Caco-2 (cell line): ENCODE data around the gene FASTK. TPM values are rescaled to one million over a fixed set of nuclear protein-coding genes. Genes with fewer than 3 reads are reported as not detected.

Experiments
- BruUV-seq: library from RNA; stranded (reverse); fragments of 400-500 nt; replicated peaks from 2 replicates; lab custom pipeline; 2021; lab: Mats Ljungman, UMichigan
- CTCF ChIA-PET: fragments of 300-600 bp; sonication (Branson Sonifier 250); formaldehyde crosslinking; loops from one replicate; lab custom pipeline; 2022; ENCODE audit warnings: antibody characterized with exemption; lab: Charles Lee
- POLR2A ChIA-PET: fragments of 300-600 bp; sonication (Branson Sonifier 250); formaldehyde crosslinking; loops from one replicate; lab custom pipeline; 2022; ENCODE audit warnings: antibody characterized with exemption; lab: Charles Lee
- DNase-seq, 2 experiments: peaks; one replicate each; pipeline versions ENCODE4 v3.0.0 to v3.0.0-alpha.2; 2020 to 2022
- H3K27me3 ChIP-seq: replicated peaks from 2 replicates; pipeline ENCODE4 v1.6.0; 2011; ENCODE audit warnings: low read length; ENCODE audit not compliant: control insufficient read depth, insufficient read depth
- H3K36me3 ChIP-seq: 2 replicates; pipeline ENCODE4 v1.5.1; 2011; ENCODE audit warnings: low read length; ENCODE audit not compliant: control insufficient read depth, insufficient read depth
- H3K4me1 ChIP-seq: fragments of 250-450 bp; sonication (Bioruptor Pico); 2 replicates; pipeline ENCODE4 v1.5.1; 2020; ENCODE audit warnings: mild to moderate bottlenecking
- H3K4me3 ChIP-seq: 2 replicates; pipeline ENCODE4 v1.5.1; 2011; ENCODE audit warnings: low read depth, mild to moderate bottlenecking, control low read depth, low read length
- H3K9me3 ChIP-seq: fragments of 250-450 bp; sonication (Bioruptor Pico); 2 replicates; pipeline ENCODE4 v1.5.1; 2020; ENCODE audit warnings: mild to moderate bottlenecking, moderate library complexity
- H3K27ac Mint-ChIP-seq: one replicate; pipeline ENCODE4 v1.8.0; 2022; ENCODE audit warnings: mixed read lengths; ENCODE audit not compliant: unreplicated experiment
- H3K27me3 Mint-ChIP-seq: one replicate; pipeline ENCODE4 v1.8.0; 2022; ENCODE audit warnings: mixed read lengths; ENCODE audit not compliant: insufficient read depth, unreplicated experiment
- H3K36me3 Mint-ChIP-seq: one replicate; pipeline ENCODE4 v1.8.0; 2022; ENCODE audit warnings: mild to moderate bottlenecking, mixed read lengths; ENCODE audit not compliant: insufficient read depth, unreplicated experiment
- H3K4me1 Mint-ChIP-seq: one replicate; pipeline ENCODE4 v1.8.0; 2022; ENCODE audit warnings: low read depth, mixed read lengths; ENCODE audit not compliant: unreplicated experiment
- H3K4me3 Mint-ChIP-seq: one replicate; pipeline ENCODE4 v1.8.0; 2022; ENCODE audit warnings: mild to moderate bottlenecking, moderate library complexity, mixed read lengths; ENCODE audit not compliant: unreplicated experiment
- H3K9me3 Mint-ChIP-seq: one replicate; pipeline ENCODE4 v1.8.0; 2022; ENCODE audit warnings: mixed read lengths; ENCODE audit not compliant: unreplicated experiment
- intact Hi-C: fragments of 100-400 bp; cut with micrococcal nuclease; formaldehyde crosslinking; loops from one replicate; pipeline ENCODE4 v1.10.0; 2022; ENCODE audit not compliant: unreplicated experiment
- total RNA-seq: library from RNA; stranded (reverse); gene quantifications from 2 replicates; pipeline ENCODE4 v1.2.3, GENCODE V29; 2022
- TF ChIP-seq, protein P1 (sequence below), 2 experiments: fragments of 200-600 bp in 1 of 2; IDR thresholded peaks; 1 replicate in 1 of 2; 2 replicates in 1 of 2; pipeline versions ENCODE4 v1.5.1 to v1.8.0; 2011 to 2022; ENCODE audit warnings: antibody characterized with exemption in 1 of 2, control low read depth in 1 of 2, inconsistent platforms in 1 of 2, low read depth in 1 of 2, low read length in 1 of 2, mild to moderate bottlenecking in 1 of 2, moderate library complexity in 1 of 2; ENCODE audit not compliant: insufficient read depth in 1 of 2, severe bottlenecking in 1 of 2, unreplicated experiment in 1 of 2

Gene FASTK
- total RNA-seq, 1 experiment from 2014 or later, result 114 TPM

DNA sequence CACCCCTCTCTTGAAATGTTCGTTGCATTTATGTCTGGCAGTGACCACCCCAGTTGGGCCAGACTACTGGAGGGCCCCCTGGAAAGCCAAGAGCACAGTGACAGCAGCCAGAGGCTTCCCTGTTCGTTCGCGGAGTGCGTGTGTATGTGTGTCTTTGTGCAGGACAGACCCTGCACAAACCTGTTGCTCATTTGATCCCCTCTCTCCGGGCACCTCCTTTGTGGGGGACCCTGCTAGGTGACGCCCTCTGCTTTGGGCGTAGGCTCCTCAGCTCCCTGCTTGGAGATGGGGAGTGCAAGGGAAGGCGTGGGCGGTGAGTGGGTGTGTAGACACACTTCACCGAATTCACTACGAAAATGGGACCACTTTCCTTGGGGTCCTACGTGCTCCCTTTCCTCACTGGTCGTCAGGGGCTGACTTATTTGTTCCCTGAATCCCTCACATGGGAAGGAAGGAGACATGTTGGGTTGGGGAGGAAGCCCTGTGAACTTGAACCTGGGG lies 44.3 kb upstream of the FASTK start:
- H3K4me3 ChIP-seq, result no peak overlapping the region
- H3K27ac Mint-ChIP-seq, result no peak overlapping the region
- no peaks in the 10 kb centered on the region for H3K4me1 ChIP-seq
- peaks cover 6% of the 10 kb centered on the region for H3K36me3 ChIP-seq
- H3K27me3 Mint-ChIP-seq, result no peaks in the 10 kb centered on the region
- H3K9me3 ChIP-seq, result no peaks in the 10 kb centered on the region
- ChIA-PET POLR2A (no interaction called here), CTCF (interaction anchor here (1.4 kb wide), 2 partner anchors 23 to 97 kb away, joined by 5 to 14 read pairs; partner anchors contain the start of gene ABCB8)
- intact Hi-C loops, result loop anchor here (1.0 kb wide), 3 partner anchors 43 to 178 kb away; no protein-coding TSS in a partner anchor
- no peak overlapping the region for H3K4me3 Mint-ChIP-seq
- peaks cover 48% of the 10 kb centered on the region for H3K36me3 Mint-ChIP-seq
- H3K4me1 Mint-ChIP-seq, result no peaks in the 10 kb centered on the region
- TF ChIP-seq, protein P1, sequence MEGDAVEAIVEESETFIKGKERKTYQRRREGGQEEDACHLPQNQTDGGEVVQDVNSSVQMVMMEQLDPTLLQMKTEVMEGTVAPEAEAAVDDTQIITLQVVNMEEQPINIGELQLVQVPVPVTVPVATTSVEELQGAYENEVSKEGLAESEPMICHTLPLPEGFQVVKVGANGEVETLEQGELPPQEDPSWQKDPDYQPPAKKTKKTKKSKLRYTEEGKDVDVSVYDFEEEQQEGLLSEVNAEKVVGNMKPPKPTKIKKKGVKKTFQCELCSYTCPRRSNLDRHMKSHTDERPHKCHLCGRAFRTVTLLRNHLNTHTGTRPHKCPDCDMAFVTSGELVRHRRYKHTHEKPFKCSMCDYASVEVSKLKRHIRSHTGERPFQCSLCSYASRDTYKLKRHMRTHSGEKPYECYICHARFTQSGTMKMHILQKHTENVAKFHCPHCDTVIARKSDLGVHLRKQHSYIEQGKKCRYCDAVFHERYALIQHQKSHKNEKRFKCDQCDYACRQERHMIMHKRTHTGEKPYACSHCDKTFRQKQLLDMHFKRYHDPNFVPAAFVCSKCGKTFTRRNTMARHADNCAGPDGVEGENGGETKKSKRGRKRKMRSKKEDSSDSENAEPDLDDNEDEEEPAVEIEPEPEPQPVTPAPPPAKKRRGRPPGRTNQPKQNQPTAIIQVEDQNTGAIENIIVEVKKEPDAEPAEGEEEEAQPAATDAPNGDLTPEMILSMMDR (IDR thresholded peaks at IDR 0.05; ENCODE audit: insufficient read depth in 1 of 2, low read depth in 1 of 2, low read length in 1 of 2, severe bottlenecking in 1 of 2, unreplicated experiment in 1 of 2), result no peak
- no peaks in the 10 kb centered on the region for H3K27me3 ChIP-seq
- no peaks in the 10 kb centered on the region for H3K9me3 Mint-ChIP-seq
- no peak for DNase-seq
- BruUV-seq, result no TSS peak

DNA sequence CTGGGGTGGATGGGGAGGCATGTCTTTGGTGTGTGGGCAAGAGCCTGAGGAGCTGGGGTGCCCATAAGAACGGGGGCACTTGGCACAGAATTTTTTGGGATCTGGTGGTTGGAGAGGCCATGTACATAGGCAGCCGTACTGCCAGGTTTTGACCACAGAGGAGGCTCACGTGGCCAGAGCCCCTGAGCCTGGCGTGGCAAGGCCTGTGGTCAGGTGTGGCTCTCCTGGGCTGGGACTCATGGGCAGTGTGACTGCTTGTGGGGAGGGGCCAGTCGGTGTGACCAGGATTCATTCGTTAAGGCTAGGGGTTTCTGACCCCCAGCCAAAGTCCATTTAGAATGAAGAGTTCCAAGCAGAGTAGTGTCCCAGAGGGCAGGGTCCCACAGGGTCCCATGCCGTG lies 43.9 kb upstream of the FASTK start:
- Mint-ChIP-seq H3K9me3 (no peaks in the 10 kb centered on the region), H3K27ac (no peak overlapping the region), H3K27me3 (no peaks in the 10 kb centered on the region), H3K36me3 (peaks cover 45% of the 10 kb centered on the region), H3K4me3 (no peak overlapping the region), H3K4me1 (no peaks in the 10 kb centered on the region)
- DNase-seq, result no peak
- ChIA-PET POLR2A (no interaction called here), CTCF (interaction anchor here (0.5 to 1.5 kb wide), 27 partner anchors 10 to 367 kb away, joined by 3 to 14 read pairs (median 4); partner anchors contain the start of genes ABCB8, ABCF2, AGAP3 and CDK5)
- BruUV-seq, result no TSS peak
- Histone ChIP-seq H3K27me3 (no peaks in the 10 kb centered on the region), H3K4me1 (no peaks in the 10 kb centered on the region), H3K4me3 (no peak overlapping the region), H3K36me3 (peaks cover 6% of the 10 kb centered on the region), H3K9me3 (no peaks in the 10 kb centered on the region)
- intact Hi-C loops, result loop anchor here (1.0 kb wide), 3 partner anchors 44 to 179 kb away; no protein-coding TSS in a partner anchor
- TF ChIP-seq, protein P1 (IDR thresholded peaks at IDR 0.05; ENCODE audit: insufficient read depth in 1 of 2, low read depth in 1 of 2, low read length in 1 of 2, severe bottlenecking in 1 of 2, unreplicated experiment in 1 of 2), result no peak

DNA sequence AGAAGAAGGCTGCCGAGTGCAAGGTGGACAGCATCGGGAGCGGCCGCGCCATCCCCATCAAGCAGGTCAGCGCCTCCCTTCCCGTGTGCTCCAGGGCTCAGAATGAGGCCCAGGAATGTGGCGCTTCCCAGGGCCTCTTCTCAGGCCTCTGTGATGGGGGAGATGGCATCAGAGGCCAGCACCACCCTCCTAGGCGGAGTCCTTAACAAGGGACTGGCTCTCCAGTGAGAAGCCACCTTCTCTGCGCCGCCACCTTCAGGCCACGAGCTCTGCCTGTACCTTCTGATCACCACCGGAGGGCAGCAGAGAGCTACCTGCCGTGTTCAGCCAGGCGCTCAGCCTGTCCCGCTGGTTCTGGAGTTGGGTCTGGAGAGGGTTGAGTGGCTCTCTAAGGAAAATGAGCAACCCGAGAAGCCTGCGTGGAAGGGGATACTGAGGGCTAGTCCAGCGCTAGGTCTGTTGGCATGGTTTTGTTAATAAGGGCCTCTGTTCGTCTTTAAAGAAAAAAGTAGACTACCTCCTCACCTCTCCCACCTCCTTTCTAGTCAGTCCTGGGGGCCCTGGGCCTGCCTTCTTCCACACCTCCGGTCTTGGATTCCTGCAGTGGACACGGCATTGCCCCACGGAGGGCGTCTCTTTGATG lies 43.3 kb upstream of the FASTK start:
- ChIA-PET POLR2A (no interaction called here), CTCF (interaction anchor here (0.5 to 1.5 kb wide), 29 partner anchors 10 to 368 kb away, joined by 3 to 14 read pairs (median 4); partner anchors contain the start of genes ABCB8, ABCF2, AGAP3 and CDK5)
- Mint-ChIP-seq H3K36me3 (peaks cover 44% of the 10 kb centered on the region), H3K4me1 (no peaks in the 10 kb centered on the region), H3K4me3 (no peak overlapping the region), H3K9me3 (no peaks in the 10 kb centered on the region), H3K27me3 (no peaks in the 10 kb centered on the region), H3K27ac (peak overlapping the region; percentile 3)
- Histone ChIP-seq H3K27me3 (no peaks in the 10 kb centered on the region), H3K36me3 (peaks cover 6% of the 10 kb centered on the region), H3K9me3 (no peaks in the 10 kb centered on the region), H3K4me3 (no peak overlapping the region), H3K4me1 (no peaks in the 10 kb centered on the region)
- DNase-seq, result peak; percentile 86 to 91
- BruUV-seq, result no TSS peak
- intact Hi-C loops, result loop anchor here (1.0 kb wide), 3 partner anchors 44 to 179 kb away; no protein-coding TSS in a partner anchor
- TF ChIP-seq, protein P1 (IDR thresholded peaks at IDR 0.05; ENCODE audit: insufficient read depth in 1 of 2, low read depth in 1 of 2, low read length in 1 of 2, severe bottlenecking in 1 of 2, unreplicated experiment in 1 of 2), result peak; percentile 97 to 99
